HG02840 (cell line): Measurements from ENCODE around the gene TMEM234.

Source experiments
- ATAC-seq: cut with Tn5 transposase; IDR thresholded peaks from one replicate; pipeline ENCODE4 v1.9.1; 2021; ENCODE audit warnings: mild to moderate bottlenecking, moderate library complexity, moderate number of reproducible peaks; ENCODE audit not compliant: unreplicated experiment, low FRiP score

Gene TMEM234

GRCh38 chr1:32240140-32240951, 18.2 kb upstream of the TMEM234 start:
- no peak for ATAC-seq

DNA sequence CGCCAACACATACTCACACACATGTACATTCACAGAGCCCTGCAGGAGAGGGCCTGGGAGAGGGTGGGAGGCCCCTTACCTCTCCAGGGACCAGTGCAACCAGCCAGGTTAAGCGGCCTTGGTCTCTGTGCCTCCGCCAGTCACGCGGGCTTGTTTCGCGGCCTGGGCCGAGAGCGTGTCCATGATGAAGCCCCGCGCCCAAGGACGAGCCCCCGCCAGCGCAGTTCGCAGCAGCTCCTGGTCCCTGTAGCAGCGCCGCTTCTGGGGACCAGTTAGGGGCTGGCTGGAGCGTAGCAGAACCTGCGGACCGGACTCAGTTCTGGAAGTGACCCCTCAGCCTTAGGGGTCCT, 17.6 kb upstream of the TMEM234 start:
- ATAC-seq, result no peak

- no peak for ATAC-seq
Observed at GRCh38 chr1:32239337-32239736, 17.2 kb upstream of the TMEM234 start.

GRCh38 chr1:32234792-32235191, 12.6 kb upstream of the TMEM234 start:
- no peak for ATAC-seq

DNA sequence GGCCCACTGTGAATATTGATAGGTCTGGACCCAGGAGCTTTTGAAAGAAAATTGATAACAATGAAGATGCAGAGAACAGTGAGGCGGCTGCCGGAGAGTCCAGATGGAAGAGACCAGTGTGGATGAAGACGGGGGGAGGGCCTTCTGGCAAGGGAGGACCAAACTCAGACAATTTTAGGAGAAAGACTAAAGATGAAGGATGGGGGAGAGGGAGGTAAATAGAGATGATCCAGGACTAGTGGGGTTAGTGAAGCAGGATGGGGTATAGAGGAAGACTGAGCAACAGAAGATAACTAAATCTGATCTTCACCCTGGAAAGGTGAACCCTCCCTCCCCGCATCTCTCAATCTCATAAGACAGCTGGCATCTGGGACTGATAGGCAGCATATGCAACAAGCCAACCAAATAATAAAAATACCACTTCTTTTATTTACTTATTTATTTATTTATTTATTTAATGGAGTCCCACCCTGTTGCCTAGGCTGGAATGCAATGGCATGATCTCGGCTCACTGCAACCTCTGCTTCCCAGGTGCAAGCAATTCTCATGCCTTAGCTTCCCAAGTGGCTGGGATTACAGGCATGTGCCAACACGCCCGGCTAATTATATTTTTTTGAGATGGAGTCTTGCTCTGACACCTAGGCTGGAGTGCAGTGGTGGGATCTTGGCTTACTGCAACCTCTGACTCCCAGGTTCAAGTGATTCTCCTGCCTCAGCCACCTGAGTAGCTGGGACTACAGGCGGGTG, 10.6 kb upstream of the TMEM234 start:
- no peak for ATAC-seq

DNA sequence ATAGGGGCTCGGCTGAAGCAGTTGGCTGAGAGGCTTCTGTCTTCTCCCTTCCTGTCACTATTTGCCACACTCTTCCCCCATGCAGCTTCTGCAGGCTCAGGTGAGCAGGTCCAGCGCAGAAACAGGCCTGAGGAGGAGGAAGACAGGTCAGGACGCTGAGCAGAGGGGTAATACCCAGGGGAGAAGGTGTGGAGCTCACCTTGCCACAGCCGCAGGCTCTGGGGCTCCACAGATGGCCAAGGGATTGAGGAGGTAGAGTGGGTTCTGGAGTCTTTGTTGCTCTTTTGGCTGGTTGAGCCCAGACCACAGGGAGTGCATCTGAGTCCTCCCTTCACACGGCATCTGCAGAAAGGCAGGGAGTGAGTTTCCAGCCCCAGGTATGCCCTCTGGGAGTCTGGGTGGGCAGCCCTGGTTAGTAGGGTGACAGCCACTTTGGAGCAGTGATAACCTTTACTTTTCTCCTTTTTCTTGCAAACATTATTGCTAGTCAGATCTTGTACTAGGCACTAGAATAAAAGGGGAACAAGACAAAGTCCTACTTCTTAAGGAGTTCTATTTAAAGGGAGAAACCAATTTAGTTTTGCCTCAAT, 9.8 kb upstream of the TMEM234 start:
- no peak for ATAC-seq

- no peak for ATAC-seq
Observed at GRCh38 chr1:32228771-32229170, 6.6 kb upstream of the TMEM234 start.

DNA sequence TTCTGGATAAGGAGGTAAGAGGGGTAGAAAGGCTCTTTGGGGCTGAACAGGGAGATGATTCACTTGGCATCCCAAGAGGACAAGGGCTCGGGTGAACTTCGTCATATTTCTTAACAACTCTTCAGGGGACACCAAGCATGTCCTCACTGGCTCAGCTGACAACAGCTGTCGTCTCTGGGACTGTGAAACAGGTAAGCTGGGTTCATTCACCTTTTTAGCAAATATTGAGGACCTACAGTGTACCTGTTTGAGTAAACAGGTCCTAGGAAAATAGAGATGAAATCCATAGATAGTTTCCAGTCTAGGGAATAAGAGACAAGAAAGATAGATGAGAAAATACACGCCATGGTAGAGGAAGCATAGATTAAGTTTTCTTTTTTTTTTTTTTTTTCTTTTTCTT, 2.1 kb upstream of the TMEM234 start:
- ATAC-seq, result no peak

GRCh38 chr1:32223683-32224082, 1.5 kb upstream of the TMEM234 start:
- no peak for ATAC-seq

GRCh38 chr1:32221581-32221979, 573 bp downstream of the TMEM234 start:
- peak; percentile 6 for ATAC-seq

DNA sequence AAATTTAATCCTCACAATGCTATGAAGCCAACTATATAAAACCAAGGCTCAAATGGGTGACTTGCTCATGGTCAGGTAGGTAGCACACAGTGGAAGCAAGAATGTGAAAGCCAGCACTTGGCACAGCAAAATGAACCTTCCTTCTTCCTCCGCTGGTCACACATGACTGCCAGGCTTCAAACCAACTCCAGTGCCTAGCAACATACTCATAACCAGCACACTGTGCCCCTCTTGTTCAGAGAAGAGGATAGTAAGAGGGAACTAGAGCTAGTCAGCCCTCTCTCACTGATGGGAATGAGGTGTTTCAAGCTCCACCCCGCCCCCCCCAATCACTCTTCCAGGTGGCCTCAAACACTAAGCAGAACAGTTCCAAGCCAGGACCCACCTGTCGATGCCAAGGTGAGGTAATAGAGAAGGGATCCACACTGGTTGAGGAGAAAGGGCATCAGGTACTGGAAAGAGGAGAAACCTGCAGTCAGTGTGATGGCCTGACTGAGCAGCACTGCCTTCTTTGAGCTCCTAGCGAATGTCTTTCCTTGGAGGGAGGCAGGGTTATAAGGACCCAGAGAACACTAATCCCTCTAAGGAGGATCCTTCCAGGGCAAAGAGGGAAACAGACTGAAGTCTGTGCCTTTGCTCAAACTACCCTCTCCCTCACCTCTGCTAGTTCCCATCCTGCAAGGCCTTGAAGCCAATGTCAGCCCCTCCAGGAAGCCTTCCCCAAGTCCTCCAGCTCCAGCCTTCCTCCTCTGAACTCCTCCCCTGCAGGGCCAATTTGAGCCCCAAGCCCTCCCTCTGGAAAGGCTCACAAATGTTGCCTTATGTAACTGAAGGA, 1.2 kb downstream of the TMEM234 start:
- no peak for ATAC-seq

GRCh38 chr1:32219022-32219421, 3.1 kb downstream of the TMEM234 start:
- no peak for ATAC-seq

DNA sequence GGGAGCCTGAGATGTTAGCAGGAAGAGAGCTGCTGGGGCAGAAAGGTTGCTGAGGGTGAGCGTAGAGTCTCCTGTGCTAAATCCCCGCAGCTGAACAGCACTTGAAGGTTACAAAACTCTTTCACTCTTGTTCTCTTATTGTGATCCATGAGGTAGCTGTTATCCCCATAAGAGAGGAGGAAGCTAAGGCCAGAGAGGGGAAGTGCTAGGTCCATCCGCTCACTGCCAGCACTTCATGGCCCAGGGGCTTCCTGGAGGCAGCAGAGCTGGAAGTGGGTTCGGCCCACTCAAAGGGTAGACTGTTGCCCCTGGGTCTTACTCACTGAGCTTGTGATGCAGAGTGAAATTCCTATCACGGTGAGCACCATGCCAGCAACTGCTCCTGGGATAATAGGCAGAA, 5.6 kb downstream of the TMEM234 start:
- no peak for ATAC-seq

GRCh38 chr1:32215629-32216480, 6.3 kb downstream of the TMEM234 start:
- no peak for ATAC-seq

DNA sequence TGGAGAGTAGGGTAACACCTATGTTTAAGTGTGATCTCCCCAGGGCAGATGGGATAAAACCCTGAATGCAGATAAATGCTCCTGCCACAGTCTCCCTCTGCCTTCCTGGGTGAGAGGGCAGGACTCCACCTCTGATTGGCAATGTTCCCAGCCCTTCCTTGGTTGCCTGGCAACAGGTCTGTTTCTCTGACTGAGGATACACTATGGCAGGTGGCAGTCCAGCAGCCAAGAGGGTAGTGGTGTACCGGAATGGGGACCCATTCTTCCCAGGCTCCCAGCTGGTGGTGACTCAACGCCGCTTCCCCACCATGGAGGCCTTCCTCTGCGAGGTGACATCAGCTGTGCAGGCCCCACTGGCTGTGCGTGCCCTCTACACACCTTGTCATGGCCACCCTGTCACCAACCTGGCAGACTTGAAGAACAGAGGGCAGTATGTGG, 13.2 kb downstream of the TMEM234 start, which contains the start of gene DCDC2B:
Gene DCDC2B, plus strand, starts transcription at position 199 of the 438 bp plus-strand sequence. Its CDS starts 5 bp downstream, at position 204.
- no peak for ATAC-seq

- ATAC-seq, result no peak
Observed at GRCh38 chr1:32208469-32208868, 13.7 kb downstream of the TMEM234 start.

GRCh38 chr1:32205401-32206370, 16.5 kb downstream of the TMEM234 start, which contains the start of gene IQCC:
Gene IQCC (plus strand): TSS chr1:32205671. CDS start chr1:32205682, 11 bp downstream.
- peak; percentile 42 for ATAC-seq

DNA sequence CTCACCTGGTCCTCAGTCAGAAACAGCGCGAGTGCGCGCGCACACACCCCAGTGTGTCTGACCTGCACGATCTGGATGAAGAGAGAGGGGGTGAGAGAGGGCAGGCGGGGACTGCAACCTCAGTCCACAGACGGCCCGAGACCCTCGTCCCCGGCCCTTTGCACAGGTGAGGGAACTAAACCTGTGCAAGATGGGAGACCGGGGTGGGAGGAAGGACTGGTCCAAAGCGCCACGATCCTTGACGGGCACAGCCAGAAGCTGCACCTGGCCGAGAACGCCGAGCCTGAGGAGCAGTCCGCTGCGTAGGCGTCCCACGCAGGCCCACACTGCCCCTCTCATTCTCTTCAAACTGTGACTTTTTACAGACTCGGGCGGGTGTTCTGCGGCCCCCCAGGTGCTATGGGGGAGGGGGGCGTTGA, 17.2 kb downstream of the TMEM234 start:
- no peak for ATAC-seq
